ENCODE measurements around the gene ASB9.

The ASB9 gene

DNA sequence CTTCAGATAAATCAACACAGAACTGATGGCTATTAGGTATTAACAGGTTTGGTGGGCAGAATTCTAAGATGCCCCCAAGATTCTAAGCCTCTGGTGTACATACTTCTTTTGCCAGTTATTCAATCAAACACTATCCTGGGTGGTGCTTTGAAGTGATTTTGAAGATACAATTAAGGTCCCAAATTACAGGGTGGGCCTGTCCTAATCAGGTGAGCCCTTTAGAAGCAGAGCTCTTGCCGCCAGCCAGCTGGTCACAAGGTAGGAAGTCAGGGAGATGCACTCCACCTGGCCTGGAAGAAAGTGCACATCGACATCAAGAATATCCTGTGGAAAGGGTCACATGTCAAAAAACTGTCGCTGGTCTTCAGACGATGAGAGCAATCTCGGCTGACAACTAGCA is 29.5 kb downstream of the ASB9 start:
- 99% methylated on average over 5 of the region's 5 CpGs for WGBS
- Histone ChIP-seq H3K27ac (ENCODE audit: low read depth, low read length) (no peak overlapping the region), H3K4me3 (ENCODE audit: low read length) (no peak overlapping the region), H3K9ac (ENCODE audit: low read depth, low read length) (no peak overlapping the region), H3K36me3 (ENCODE audit: insufficient read depth, low read length) (no peaks in the 10 kb centered on the region), H3K9me3 (ENCODE audit: insufficient read depth, low read depth, low read length) (no peaks in the 10 kb centered on the region), H3K4me1 (ENCODE audit: insufficient read depth, low read length) (no peaks in the 10 kb centered on the region), H3K27me3 (ENCODE audit: insufficient read depth, low read length) (no peaks in the 10 kb centered on the region)

GRCh38 chrX:15236146-15236545 is 33.7 kb downstream of the ASB9 start:
- Histone ChIP-seq H3K27me3 (ENCODE audit: insufficient read depth, low read length) (no peaks in the 10 kb centered on the region), H3K4me3 (ENCODE audit: low read length) (no peak overlapping the region)
- WGBS, result 100% methylated on average over 3 of the region's 3 CpGs

GRCh38 chrX:15235001-15235400 is 34.9 kb downstream of the ASB9 start:
- Histone ChIP-seq H3K4me3 (ENCODE audit: low read length) (no peak overlapping the region), H3K9me3 (ENCODE audit: insufficient read depth, low read depth, low read length) (no peaks in the 10 kb centered on the region), H3K9ac (ENCODE audit: low read depth, low read length) (no peak overlapping the region), H3K4me1 (ENCODE audit: insufficient read depth, low read length) (no peaks in the 10 kb centered on the region), H3K36me3 (ENCODE audit: insufficient read depth, low read length) (no peaks in the 10 kb centered on the region), H3K27ac (ENCODE audit: low read depth, low read length) (no peak overlapping the region), H3K27me3 (ENCODE audit: insufficient read depth, low read length) (no peaks in the 10 kb centered on the region)
- WGBS, result 82% methylated on average over 1 of the region's 1 CpG

More at GRCh38 chrX:15236146-15236545, 33.7 kb downstream of the ASB9 start:
- Histone ChIP-seq H3K9me3 (ENCODE audit: insufficient read depth, low read depth, low read length) (no peaks in the 10 kb centered on the region), H3K4me1 (ENCODE audit: insufficient read depth, low read length) (no peaks in the 10 kb centered on the region), H3K9ac (ENCODE audit: low read depth, low read length) (no peak overlapping the region), H3K36me3 (ENCODE audit: insufficient read depth, low read length) (no peaks in the 10 kb centered on the region), H3K27ac (ENCODE audit: low read depth, low read length) (no peak overlapping the region)

DNA sequence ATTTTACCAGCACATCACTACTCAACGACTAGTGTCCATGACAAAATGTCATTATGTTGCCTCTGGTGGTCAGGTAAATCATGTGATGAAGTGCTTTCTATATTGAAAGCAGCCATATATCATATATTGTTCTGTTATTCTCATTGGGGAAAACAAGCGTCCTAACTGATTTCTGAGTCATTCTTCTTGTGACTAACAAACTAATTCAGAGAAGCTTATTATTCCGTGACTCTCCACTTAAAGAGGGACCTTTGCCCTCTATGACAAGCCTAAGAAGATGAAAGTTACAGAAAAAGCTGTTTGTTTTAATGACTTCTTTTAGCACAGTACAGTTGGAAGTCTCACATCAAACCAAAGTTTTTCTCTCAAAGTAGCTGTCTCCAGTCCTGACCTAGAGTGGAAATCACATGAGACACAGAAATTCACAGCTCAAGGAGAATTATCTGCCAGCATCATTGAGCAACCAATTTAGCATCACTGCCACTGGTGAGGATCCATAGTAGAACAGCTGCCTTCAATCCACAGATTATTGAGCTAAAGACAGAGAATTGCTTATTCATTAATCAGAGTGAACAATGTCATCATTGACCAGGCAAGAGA is 36.4 kb downstream of the ASB9 start:
- H3K9me3 ChIP-seq (ENCODE audit: insufficient read depth, low read depth, low read length), result no peaks in the 10 kb centered on the region
- H3K4me3 ChIP-seq (ENCODE audit: low read length), result no peak overlapping the region
- no peaks in the 10 kb centered on the region for H3K36me3 ChIP-seq (ENCODE audit: insufficient read depth, low read length)
- no peaks in the 10 kb centered on the region for H3K27me3 ChIP-seq (ENCODE audit: insufficient read depth, low read length)
- H3K27ac ChIP-seq (ENCODE audit: low read depth, low read length), result no peak overlapping the region
- WGBS, result 92% methylated on average over 2 of the region's 3 CpGs
- H3K4me1 ChIP-seq (ENCODE audit: insufficient read depth, low read length), result no peaks in the 10 kb centered on the region
- no peak overlapping the region for H3K9ac ChIP-seq (ENCODE audit: low read depth, low read length)

DNA sequence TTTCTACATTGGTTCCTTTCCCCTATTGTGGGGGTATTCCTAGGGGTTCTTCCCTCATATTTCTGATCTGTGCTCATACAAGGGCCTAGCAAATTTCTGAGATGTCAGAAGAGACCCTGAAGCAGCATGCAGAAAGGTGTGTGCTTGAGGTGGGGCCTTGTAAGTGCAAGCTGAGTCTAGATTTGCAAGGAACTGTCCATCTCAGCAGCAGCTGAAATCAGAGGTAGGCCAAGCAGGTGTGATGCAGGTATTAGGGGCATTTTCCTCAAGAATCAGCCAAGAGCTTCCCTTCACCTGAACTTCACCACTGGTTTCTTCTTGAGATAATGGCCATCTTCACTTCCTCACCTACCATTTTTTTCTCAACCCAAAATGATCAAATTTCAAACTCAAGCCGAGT is 45.1 kb downstream of the ASB9 start:
- no peak overlapping the region for H3K27ac ChIP-seq (ENCODE audit: low read depth, low read length)
- H3K27me3 ChIP-seq (ENCODE audit: insufficient read depth, low read length), result no peaks in the 10 kb centered on the region
- no peak overlapping the region for H3K4me3 ChIP-seq (ENCODE audit: low read length)
- H3K9me3 ChIP-seq (ENCODE audit: insufficient read depth, low read depth, low read length), result no peaks in the 10 kb centered on the region
- H3K36me3 ChIP-seq (ENCODE audit: insufficient read depth, low read length), result no peaks in the 10 kb centered on the region
- H3K9ac ChIP-seq (ENCODE audit: low read depth, low read length), result no peak overlapping the region
- H3K4me1 ChIP-seq (ENCODE audit: insufficient read depth, low read length), result no peaks in the 10 kb centered on the region
- WGBS, result 100% methylated on average over 1 of the region's 1 CpG

DNA sequence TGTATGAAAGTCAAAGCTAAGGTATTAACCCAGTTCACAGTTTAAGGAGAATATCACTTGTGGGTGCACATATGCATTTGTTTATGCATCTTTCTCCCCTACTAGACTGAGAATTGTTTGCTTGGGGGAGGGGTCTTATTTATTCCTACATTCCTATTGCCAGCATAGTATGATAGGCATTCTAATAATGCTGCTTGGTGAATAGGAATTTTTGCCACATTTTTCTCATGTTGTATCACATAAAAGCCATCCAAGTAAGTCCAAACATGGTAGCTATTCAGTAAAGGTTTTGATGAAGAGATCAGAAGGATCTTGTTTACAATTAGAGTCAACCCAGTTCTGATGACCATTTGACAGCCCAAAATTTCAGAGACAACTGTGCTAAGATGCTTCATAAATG is 48.6 kb downstream of the ASB9 start:
- no peaks in the 10 kb centered on the region for H3K36me3 ChIP-seq (ENCODE audit: insufficient read depth, low read length)
- H3K27me3 ChIP-seq (ENCODE audit: insufficient read depth, low read length), result no peaks in the 10 kb centered on the region
- H3K9me3 ChIP-seq (ENCODE audit: insufficient read depth, low read depth, low read length), result no peaks in the 10 kb centered on the region
- no peak overlapping the region for H3K4me3 ChIP-seq (ENCODE audit: low read length)
- no peak overlapping the region for H3K27ac ChIP-seq (ENCODE audit: low read depth, low read length)
- no peaks in the 10 kb centered on the region for H3K4me1 ChIP-seq (ENCODE audit: insufficient read depth, low read length)
- H3K9ac ChIP-seq (ENCODE audit: low read depth, low read length), result no peak overlapping the region

GRCh38 chrX:15217161-15217560 is 52.7 kb downstream of the ASB9 start:
- Histone ChIP-seq H3K4me3 (ENCODE audit: low read length) (no peak overlapping the region), H3K27ac (ENCODE audit: low read depth, low read length) (no peak overlapping the region), H3K9ac (ENCODE audit: low read depth, low read length) (no peak overlapping the region), H3K27me3 (ENCODE audit: insufficient read depth, low read length) (peaks cover 2% of the 10 kb centered on the region; the same call in 1 of the 2 replicates), H3K36me3 (ENCODE audit: insufficient read depth, low read length) (no peaks in the 10 kb centered on the region), H3K4me1 (ENCODE audit: insufficient read depth, low read length) (no peaks in the 10 kb centered on the region), H3K9me3 (ENCODE audit: insufficient read depth, low read depth, low read length) (no peaks in the 10 kb centered on the region)
- 90% methylated on average over 1 of the region's 1 CpG for WGBS

- Histone ChIP-seq H3K9me3 (ENCODE audit: insufficient read depth, low read depth, low read length) (no peaks in the 10 kb centered on the region), H3K4me3 (ENCODE audit: low read length) (no peak overlapping the region), H3K27ac (ENCODE audit: low read depth, low read length) (no peak overlapping the region), H3K36me3 (ENCODE audit: insufficient read depth, low read length) (no peaks in the 10 kb centered on the region), H3K27me3 (ENCODE audit: insufficient read depth, low read length) (peaks cover 2% of the 10 kb centered on the region; the same call in 1 of the 2 replicates), H3K9ac (ENCODE audit: low read depth, low read length) (no peak overlapping the region), H3K4me1 (ENCODE audit: insufficient read depth, low read length) (no peaks in the 10 kb centered on the region)
- no CpG with 5 or more reads among the region's 1 CpG for WGBS
These were observed 53.6 kb downstream of the ASB9 start for GRCh38 chrX:15216280-15216679.

GRCh38 chrX:15215366-15215765 is 54.5 kb downstream of the ASB9 start:
- H3K4me3 ChIP-seq (ENCODE audit: low read length), result no peak overlapping the region
- H3K4me1 ChIP-seq (ENCODE audit: insufficient read depth, low read length), result no peaks in the 10 kb centered on the region
- H3K36me3 ChIP-seq (ENCODE audit: insufficient read depth, low read length), result no peaks in the 10 kb centered on the region
- 91% methylated on average over 2 of the region's 2 CpGs for WGBS
- no peak overlapping the region for H3K27ac ChIP-seq (ENCODE audit: low read depth, low read length)
- H3K9ac ChIP-seq (ENCODE audit: low read depth, low read length), result no peak overlapping the region
- H3K27me3 ChIP-seq (ENCODE audit: insufficient read depth, low read length), result peaks cover 2% of the 10 kb centered on the region; the same call in 1 of the 2 replicates
- H3K9me3 ChIP-seq (ENCODE audit: insufficient read depth, low read depth, low read length), result no peaks in the 10 kb centered on the region

DNA sequence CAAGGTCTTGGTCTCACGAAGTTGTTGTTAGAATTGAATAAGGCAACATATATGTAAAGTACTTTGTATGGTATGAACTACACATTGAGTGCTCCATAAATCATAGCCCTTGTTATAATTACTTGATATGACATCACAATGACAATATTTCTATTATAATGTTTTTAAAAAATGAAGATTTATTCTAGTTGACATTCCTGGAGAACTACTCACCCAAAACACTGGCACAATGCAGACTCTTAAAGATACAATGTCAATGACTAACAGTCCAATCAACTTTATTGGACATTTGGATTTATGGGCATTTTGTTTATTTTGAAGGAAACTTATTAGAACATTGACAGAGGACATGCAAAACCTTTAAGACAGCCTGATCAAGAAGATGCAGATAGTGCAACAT is 55.3 kb downstream of the ASB9 start:
- Histone ChIP-seq H3K4me3 (ENCODE audit: low read length) (no peak overlapping the region), H3K4me1 (ENCODE audit: insufficient read depth, low read length) (no peaks in the 10 kb centered on the region), H3K9ac (ENCODE audit: low read depth, low read length) (no peak overlapping the region), H3K9me3 (ENCODE audit: insufficient read depth, low read depth, low read length) (no peaks in the 10 kb centered on the region), H3K27ac (ENCODE audit: low read depth, low read length) (no peak overlapping the region), H3K27me3 (ENCODE audit: insufficient read depth, low read length) (peaks cover 2% of the 10 kb centered on the region; the same call in 1 of the 2 replicates), H3K36me3 (ENCODE audit: insufficient read depth, low read length) (no peaks in the 10 kb centered on the region)
- 50% methylated on average over 1 of the region's 1 CpG for WGBS

GRCh38 chrX:15209096-15209495 is 60.8 kb downstream of the ASB9 start:
- H3K4me1 ChIP-seq (ENCODE audit: insufficient read depth, low read length), result no peaks in the 10 kb centered on the region
- no peaks in the 10 kb centered on the region for H3K27me3 ChIP-seq (ENCODE audit: insufficient read depth, low read length)
- H3K4me3 ChIP-seq (ENCODE audit: low read length), result no peak overlapping the region
- H3K36me3 ChIP-seq (ENCODE audit: insufficient read depth, low read length), result no peaks in the 10 kb centered on the region
- H3K9ac ChIP-seq (ENCODE audit: low read depth, low read length), result no peak overlapping the region
- no peaks in the 10 kb centered on the region for H3K9me3 ChIP-seq (ENCODE audit: insufficient read depth, low read depth, low read length)
- H3K27ac ChIP-seq (ENCODE audit: low read depth, low read length), result no peak overlapping the region
- WGBS, result 83% methylated on average over 1 of the region's 3 CpGs

GRCh38 chrX:15207994-15208393 is 61.9 kb downstream of the ASB9 start:
- H3K9me3 ChIP-seq (ENCODE audit: insufficient read depth, low read depth, low read length), result no peaks in the 10 kb centered on the region
- no peak overlapping the region for H3K27ac ChIP-seq (ENCODE audit: low read depth, low read length)
- H3K36me3 ChIP-seq (ENCODE audit: insufficient read depth, low read length), result no peaks in the 10 kb centered on the region
- no peaks in the 10 kb centered on the region for H3K27me3 ChIP-seq (ENCODE audit: insufficient read depth, low read length)
- no peaks in the 10 kb centered on the region for H3K4me1 ChIP-seq (ENCODE audit: insufficient read depth, low read length)
- H3K9ac ChIP-seq (ENCODE audit: low read depth, low read length), result no peak overlapping the region
- no peak overlapping the region for H3K4me3 ChIP-seq (ENCODE audit: low read length)
- WGBS, result 86% methylated on average over 1 of the region's 3 CpGs
